Measurements from ENCODE around the gene ABLIM3.

Gene ABLIM3

DNA sequence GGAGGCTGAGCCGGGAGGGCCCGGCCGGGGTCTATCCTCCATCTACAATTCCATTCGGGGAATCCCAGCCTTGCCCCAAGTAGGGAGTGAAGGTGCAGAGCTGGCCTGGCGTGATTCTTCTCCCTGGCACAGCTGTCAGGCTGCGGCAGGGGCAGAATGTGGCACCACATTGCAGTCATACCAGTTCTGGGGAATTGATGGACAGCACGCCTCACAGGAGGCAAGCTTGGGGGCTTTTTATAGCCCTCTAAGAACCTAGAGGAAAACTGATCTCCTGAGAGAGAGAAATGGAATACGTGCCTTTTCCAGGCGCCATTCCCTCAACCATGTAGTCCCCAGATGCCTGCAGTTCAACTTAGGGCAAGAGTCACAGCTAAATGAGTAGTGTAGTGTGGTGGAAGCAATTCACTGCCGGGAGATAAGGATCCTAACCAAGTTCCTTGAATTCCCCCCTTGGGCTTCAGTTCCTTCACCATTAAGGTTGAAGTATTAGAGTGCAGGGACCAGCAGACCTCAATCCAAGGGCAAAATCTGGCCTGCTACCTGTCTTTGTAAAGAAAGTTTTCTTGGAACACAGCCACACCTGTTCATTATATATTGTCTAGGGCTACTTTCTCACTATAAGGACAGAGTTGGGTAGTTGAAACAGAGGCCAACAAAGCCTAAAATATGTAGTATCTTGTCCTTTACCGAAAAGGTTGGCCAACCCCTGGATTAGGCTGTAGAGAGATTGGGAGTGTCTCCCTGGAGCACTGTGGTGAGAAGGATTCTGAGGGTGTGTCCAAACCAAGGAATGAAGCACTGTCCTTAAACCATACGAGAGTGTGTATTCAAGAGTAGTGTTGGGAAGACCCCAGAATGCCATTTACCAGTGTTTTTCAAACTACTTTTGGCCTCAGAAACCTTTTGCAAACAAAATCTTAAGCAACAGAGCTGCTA, 141.0 kb downstream of the ABLIM3 start:
- DNase-seq (ENCODE audit: low spot score): no peak

DNA sequence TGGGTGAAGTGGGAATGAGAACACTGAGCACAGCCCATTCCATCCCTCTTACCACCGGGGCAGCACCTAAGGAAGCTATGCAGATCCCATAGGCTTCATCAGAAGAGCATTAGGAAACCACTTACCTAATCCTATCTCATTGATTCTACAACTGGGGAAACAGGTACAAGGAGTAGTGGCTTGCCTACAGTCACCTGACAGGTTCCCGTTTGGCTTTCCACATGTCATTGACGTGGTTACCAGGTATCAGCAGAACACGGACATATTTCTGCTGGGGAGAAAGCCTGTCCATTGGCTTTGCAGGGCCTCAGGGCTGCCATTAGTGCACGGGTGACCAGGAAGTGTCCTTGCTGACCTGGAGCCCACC, 141.7 kb downstream of the ABLIM3 start:
- no peak for DNase-seq (ENCODE audit: low spot score)

- DNase-seq (ENCODE audit: low spot score): no peak
Observed at GRCh38 chr5:149283626-149284480, 142.6 kb downstream of the ABLIM3 start.

DNA sequence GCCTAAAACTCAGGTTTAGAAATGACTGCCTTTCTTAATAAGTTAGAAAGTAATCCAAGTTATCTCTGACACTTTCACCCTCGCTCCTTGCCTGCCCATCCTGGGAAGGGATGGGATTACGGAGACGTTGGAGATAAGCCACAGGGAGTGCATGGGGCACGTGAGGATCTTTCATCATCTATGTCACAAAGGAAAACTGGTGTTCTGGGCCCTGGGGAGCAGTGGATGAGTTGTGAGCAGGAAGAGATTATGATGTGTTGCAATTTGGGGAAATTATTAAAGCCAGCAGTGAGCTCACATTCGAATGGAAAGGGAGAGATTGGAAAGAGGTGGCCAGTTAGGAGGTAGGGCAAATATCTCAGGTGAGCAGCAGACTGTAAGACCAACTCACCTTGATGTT, 143.2 kb downstream of the ABLIM3 start:
- no peak for DNase-seq (ENCODE audit: low spot score)

GRCh38 chr5:149285153-149285552, 143.9 kb downstream of the ABLIM3 start:
- no peak for DNase-seq (ENCODE audit: low spot score)

DNA sequence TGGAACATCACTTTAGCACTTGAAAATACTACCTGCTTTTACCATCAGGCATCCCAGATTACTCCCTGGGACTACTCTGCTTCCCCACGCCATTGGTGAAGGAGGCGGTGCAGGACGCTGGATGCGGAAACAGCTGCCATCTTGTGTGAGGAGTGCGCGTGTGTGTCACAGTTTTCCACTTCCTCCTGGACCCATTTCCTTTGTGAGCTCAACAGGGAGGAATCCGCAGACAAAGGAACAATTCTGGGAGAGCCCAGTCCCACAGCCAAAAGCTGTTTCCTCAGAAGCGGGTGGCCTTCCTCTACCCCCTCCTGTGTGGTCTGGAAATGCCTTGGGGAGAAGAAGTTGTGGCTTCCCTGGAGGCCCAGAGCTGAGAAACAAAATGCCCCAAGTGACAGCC, 147.1 kb downstream of the ABLIM3 start:
- no peak for DNase-seq (ENCODE audit: low spot score)

- no peak for DNase-seq (ENCODE audit: low spot score)
Observed at GRCh38 chr5:149289301-149289700, 148.0 kb downstream of the ABLIM3 start.

- DNase-seq (ENCODE audit: low spot score): no peak
Observed at GRCh38 chr5:149294872-149295829, 153.9 kb downstream of the ABLIM3 start.

DNA sequence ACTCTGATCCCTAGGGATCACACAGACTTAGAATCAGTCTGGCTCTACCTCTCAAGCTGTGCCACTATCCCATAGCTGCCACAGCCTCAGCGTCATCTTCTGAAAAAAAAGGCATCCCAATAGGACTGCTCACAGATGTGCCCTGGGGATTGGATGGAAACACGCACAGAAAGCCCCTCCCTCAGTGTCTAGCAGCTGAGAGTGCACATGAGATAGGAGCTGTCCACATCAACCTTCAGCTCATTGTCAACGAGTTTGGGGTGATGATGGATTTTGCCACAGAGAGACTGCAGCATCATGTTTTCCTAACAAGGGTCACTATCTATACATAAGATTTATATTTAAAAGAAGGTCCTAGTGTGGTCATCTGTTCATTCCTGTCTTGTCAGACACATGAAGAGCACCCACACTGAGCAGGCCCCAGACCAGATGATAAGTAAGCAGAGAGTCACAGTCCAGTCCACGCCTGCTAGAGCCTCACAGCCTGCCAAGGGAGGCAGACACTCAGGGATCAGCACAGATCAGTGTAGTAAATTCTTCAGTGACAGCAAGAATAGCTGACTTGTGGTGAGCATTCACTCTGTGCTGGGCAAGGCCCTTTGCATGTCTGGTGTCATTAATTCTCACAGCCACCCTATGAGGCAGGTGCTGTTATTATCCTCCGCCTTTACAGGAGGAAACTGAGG, 156.2 kb downstream of the ABLIM3 start:
- no peak for DNase-seq (ENCODE audit: low spot score)

DNA sequence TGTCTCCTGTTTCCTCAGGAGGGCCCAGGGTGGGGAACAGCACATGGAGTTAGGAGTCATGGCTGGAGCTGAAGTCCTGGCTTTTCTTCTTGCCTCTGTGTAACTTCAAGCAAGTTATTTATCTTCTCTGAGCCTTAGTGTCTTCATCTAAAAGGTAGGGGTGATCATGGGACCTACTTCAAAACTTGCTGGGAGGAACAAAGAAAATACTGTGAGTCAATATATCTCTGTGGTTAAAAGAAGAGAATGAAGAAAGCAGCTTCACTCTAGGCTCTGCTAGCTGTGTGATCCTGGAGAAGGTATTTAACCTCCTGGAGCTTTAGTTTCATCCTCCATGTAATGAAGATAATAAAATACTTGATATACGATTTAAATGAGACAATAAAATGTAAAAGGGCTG, 156.9 kb downstream of the ABLIM3 start:
- no peak for DNase-seq (ENCODE audit: low spot score)

DNA sequence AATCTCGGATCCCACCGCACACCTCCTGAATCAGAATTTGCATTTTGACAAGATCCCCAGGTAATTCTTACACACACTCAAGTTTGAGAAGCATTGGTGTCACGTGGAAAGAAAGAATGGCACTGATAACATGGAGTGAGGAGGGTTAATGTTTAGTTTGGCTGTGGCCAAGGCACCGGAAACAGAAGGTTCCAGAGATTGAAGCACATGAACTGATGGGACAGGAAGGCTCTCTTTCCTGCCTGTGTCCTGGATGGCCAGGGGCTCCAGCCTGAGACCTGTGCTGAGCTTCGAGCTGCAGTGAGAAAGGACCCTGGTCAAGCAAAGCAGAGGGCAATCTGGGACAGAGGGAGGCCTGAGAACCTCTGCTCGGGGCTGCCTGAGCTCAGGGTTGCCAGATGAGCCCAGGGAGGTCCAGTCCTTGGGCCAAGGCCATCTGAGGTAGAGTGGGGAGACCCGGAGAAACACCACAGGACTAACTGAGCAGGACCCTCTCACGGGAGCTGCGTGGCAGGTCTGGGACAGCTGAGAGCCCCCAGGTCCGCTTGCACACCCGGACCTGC, 157.6 kb downstream of the ABLIM3 start:
- DNase-seq (ENCODE audit: low spot score): no peak

GRCh38 chr5:149299451-149300054, 158.3 kb downstream of the ABLIM3 start:
- DNase-seq (ENCODE audit: low spot score): no peak

- DNase-seq (ENCODE audit: low spot score): no peak
Observed at GRCh38 chr5:149300441-149300840, 159.1 kb downstream of the ABLIM3 start.

- no peak for DNase-seq (ENCODE audit: low spot score)
Observed at GRCh38 chr5:149301049-149301743, 159.9 kb downstream of the ABLIM3 start.

- no peak for DNase-seq (ENCODE audit: low spot score)
Observed at GRCh38 chr5:149301744-149302380, 160.6 kb downstream of the ABLIM3 start.

DNA sequence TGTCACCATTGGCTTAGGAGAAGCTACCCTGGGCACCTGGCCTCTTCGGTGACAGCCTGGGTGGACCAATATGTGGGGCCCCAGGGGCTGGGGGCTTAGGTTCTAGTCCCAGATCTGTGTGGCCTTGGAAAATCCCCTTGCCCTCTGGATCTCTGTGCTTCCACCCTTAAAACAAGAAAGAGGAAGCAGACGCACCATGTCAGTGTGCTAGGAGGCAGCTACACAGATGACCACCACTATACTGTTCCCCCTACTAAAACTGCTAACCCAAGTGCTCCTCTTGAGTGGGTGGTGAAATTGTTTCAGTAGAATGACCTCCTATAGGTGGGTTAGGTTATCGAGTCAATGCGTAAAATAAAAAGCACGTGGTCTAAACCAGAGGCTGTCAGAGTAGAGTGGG, 161.3 kb downstream of the ABLIM3 start:
- no peak for DNase-seq (ENCODE audit: low spot score)

DNA sequence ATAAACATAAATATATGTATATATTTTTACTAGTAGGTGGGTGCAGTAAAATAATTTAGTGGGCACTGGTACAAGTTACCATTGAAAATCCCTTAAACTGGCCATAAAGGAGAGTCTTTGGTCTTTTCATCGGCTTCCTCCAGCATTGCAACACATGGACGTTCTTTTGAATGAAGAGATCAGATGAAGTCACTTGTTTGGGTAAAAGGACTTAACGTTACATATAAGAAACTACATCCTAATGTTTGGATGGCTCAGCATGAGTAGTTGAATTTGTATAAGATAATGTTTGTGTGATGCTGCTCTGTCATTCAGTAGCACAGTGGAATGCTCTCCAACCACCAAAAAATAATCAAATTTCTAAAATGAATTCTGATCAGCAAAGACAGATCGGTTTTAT, 161.9 kb downstream of the ABLIM3 start:
- no peak for DNase-seq (ENCODE audit: low spot score)

DNA sequence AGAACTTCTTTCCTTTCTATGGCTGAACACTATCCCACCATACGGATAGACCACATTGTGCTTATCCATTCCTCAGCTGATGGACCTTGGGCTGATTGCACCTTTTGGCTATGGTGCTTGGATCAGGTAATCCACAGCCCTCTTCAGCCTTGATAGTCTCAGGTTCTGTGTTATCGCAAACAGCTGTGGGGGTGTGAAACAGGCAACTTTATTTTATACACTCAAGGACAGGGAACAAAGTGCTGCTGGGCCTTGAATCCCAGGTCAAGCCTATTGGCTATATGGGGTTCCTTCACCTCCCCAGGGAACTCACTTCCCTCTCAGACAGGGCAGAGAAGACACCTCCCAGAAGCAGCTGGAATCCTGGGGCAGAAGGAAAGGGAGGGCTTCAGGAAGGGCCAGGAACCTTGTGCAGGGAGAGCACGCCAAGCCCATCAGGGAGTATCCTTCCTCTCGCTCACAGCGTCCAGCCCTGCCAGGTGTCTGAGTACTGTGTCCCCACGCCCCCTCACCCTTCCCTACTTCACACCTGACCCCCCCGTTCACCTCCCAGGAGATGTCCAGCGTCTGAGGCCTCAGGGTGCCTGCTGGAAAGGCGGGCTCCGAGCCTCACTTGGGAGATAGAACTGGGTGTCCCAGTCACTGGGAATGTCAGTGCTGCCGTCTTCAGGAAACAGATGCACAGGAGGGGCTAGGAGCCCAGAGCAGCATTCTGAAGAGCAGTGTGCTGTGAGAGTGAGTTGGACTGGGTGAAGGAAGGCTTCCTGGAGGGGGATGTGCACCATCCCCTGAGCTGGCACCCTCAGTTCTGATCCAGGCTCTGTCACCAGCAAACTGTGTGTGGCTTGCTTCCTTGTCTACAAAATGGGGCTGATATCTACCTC, 163.1 kb downstream of the ABLIM3 start:
- DNase-seq (ENCODE audit: low spot score): no peak
